K562 (cell line): ENCODE data around the gene TAAR1. TPM values are rescaled to one million over a fixed set of nuclear protein-coding genes. Genes with fewer than 3 reads are reported as not detected.

Experiments
- ATAC-seq: fragments of 200-7000 bp; cut with Tn5 transposase; 3 replicates; pipeline ENCODE4 v1.9.1; 2020; ENCODE audit warnings: moderate library complexity
- BruUV-seq: library from RNA; stranded (reverse); fragments of 400-500 nt; replicated peaks from 2 replicates; lab custom pipeline; 2021; lab: Mats Ljungman, UMichigan
- CTCF ChIA-PET: fragments of 300-600 bp; formaldehyde crosslinking; extraction: SDS; loops from one replicate; lab custom pipeline; 2021; ENCODE audit warnings: low intra/inter-chr PET ratio; lab: Yijun Ruan, JAX
- POLR2A ChIA-PET: fragments of 300-600, 350-650 bp; sonication (Branson Sonifier 250); formaldehyde crosslinking; extraction: SDS; loops from one replicate; lab custom pipeline; 2021; ENCODE audit warnings: antibody characterized with exemption, inconsistent platforms; lab: Yijun Ruan, JAX
- DNase-seq, 4 experiments: peaks; one replicate each; pipeline versions ENCODE4 v3.0.0 to v3.0.0-alpha.2; 2011 to 2018; ENCODE audit warnings: low spot score in 3 of 4, mixed read lengths in 3 of 4; ENCODE audit errors: extremely low read depth in 1 of 4
- FAIRE-seq: peaks from 2 replicates; lab custom pipeline; 2011; peaks lifted over from hg19 to GRCh38; lab: Jason Lieb, UNC
- H2AFZ ChIP-seq: 2 replicates; pipeline ENCODE4 v1.6.0; 2011; ENCODE audit warnings: low read depth, low read length, control low read depth, inconsistent platforms
- H3K27ac ChIP-seq: fragments of 200-600 bp; 3 replicates; pipeline ENCODE4 v1.8.0; 2011; ENCODE audit warnings: low read depth, mild to moderate bottlenecking, control low read depth, inconsistent platforms, low read length, moderate library complexity, mixed read lengths; ENCODE audit errors: extremely low read depth
- H3K27me3 ChIP-seq, 2 experiments: fragments of 300-600 bp in 1 of 2; 2 replicates in 1 of 2; 3 replicates in 1 of 2; pipeline versions ENCODE4 v1.6.0 to v1.8.0; 2011; ENCODE audit warnings: inconsistent platforms in 2 of 2, low read length in 2 of 2, mild to moderate bottlenecking in 1 of 2, mixed read lengths in 1 of 2, moderate library complexity in 1 of 2; ENCODE audit not compliant: control insufficient read depth in 2 of 2, insufficient read depth in 2 of 2
- H3K36me3 ChIP-seq: fragments of 300-600 bp; 3 replicates; pipeline ENCODE4 v1.8.0; 2011; ENCODE audit warnings: mild to moderate bottlenecking, low read length, inconsistent platforms; ENCODE audit not compliant: control insufficient read depth, insufficient read depth
- H3K4me1 ChIP-seq, 2 experiments: fragments of 200-600 bp in 1 of 2; replicated peaks in 1 of 2; 2 replicates in 1 of 2; 3 replicates in 1 of 2; pipeline versions ENCODE4 v1.5.1 to v1.8.0; 2011; ENCODE audit warnings: inconsistent platforms in 2 of 2, low read length in 2 of 2, mild to moderate bottlenecking in 1 of 2, mixed read lengths in 1 of 2, moderate library complexity in 1 of 2; ENCODE audit not compliant: control insufficient read depth in 2 of 2, insufficient read depth in 2 of 2
- H3K4me2 ChIP-seq: 2 replicates; pipeline ENCODE4 v1.6.1; 2011; ENCODE audit warnings: low read length, control low read depth, inconsistent platforms, mixed read lengths; ENCODE audit not compliant: insufficient read depth
- H3K4me3 ChIP-seq: fragments of 200-600 bp; sonication (generic), shearing (Covaris generic); 2 replicates; pipeline ENCODE4 v1.5.1; 2016; ENCODE audit warnings: control low read depth, inconsistent platforms
- H3K79me2 ChIP-seq: fragments of 200-600 bp; 3 replicates; pipeline ENCODE4 v1.8.0; 2011; ENCODE audit warnings: low read length, inconsistent platforms; ENCODE audit not compliant: control insufficient read depth, insufficient read depth
- H3K9ac ChIP-seq, 2 experiments: 2 replicates each; pipeline versions ENCODE4 v1.6.0 to v1.6.1; 2011; ENCODE audit warnings: low read depth in 2 of 2, low read length in 2 of 2, control low read depth in 1 of 2, inconsistent platforms in 1 of 2, mild to moderate bottlenecking in 1 of 2, mixed read lengths in 1 of 2; ENCODE audit not compliant: insufficient read depth in 1 of 2
- H3K9me1 ChIP-seq: one replicate; pipeline ENCODE4 v1.6.0; 2011; ENCODE audit warnings: inconsistent platforms, mild to moderate bottlenecking, low read length, moderate library complexity; ENCODE audit not compliant: control insufficient read depth, insufficient read depth
- H3K9me3 ChIP-seq: replicated peaks from 2 replicates; pipeline ENCODE4 v1.5.1; 2011; ENCODE audit warnings: low read depth, low read length, inconsistent platforms; ENCODE audit not compliant: control insufficient read depth, insufficient read depth
- H4K20me1 ChIP-seq: replicated peaks from 2 replicates; pipeline ENCODE4 v1.6.1; 2011; ENCODE audit warnings: low read length, inconsistent platforms, mixed read lengths; ENCODE audit not compliant: control insufficient read depth, insufficient read depth
- HOXB6 ChIP-seq: fragments of 250-450 bp; sonication (Bioruptor Pico); IDR thresholded peaks from 2 replicates; pipeline ENCODE4 v1.5.1; 2022; ENCODE audit warnings: mild to moderate bottlenecking, borderline replicate concordance
- ILK ChIP-seq: fragments of 450-650 bp; IDR thresholded peaks from 2 replicates; pipeline ENCODE4 v1.6.1; 2016; ENCODE audit warnings: missing genetic modification characterization, low read depth, mild to moderate bottlenecking, missing compliant biosample characterization, moderate library complexity, borderline replicate concordance
- KLF13 ChIP-seq: fragments of 450-650 bp; IDR thresholded peaks from 2 replicates; pipeline ENCODE4 v1.6.1; 2016; ENCODE audit warnings: missing genetic modification characterization, low read depth, mild to moderate bottlenecking, missing compliant biosample characterization, moderate library complexity, borderline replicate concordance
- MCM3 ChIP-seq: fragments of 450-650 bp; IDR thresholded peaks from 2 replicates; pipeline ENCODE4 v1.6.1; 2016
- MTA2 ChIP-seq: fragments of 450-650 bp; IDR thresholded peaks from 2 replicates; pipeline ENCODE4 v1.6.1; 2016; ENCODE audit warnings: low read depth
- NR4A1 ChIP-seq, 2 experiments: fragments of 250-450 bp in 1 of 2; fragments of 450-650 bp in 1 of 2; sonication (Bioruptor Pico) in 1 of 2; IDR thresholded peaks; 2 replicates each; pipeline versions ENCODE4 v1.4.0 to v1.6.1; 2016 to 2020; ENCODE audit warnings: mild to moderate bottlenecking in 2 of 2, missing compliant biosample characterization in 1 of 2, missing genetic modification characterization in 1 of 2, moderate library complexity in 1 of 2
- RBFOX2 ChIP-seq: fragments of 200-400 bp; formaldehyde crosslinking; IDR thresholded peaks from 2 replicates; pipeline ENCODE4 v1.6.1; 2017; ENCODE audit warnings: low read depth, mild to moderate bottlenecking, low read length, moderate library complexity
- SNIP1 ChIP-seq: fragments of 450-650 bp; IDR thresholded peaks from 2 replicates; pipeline ENCODE4 v1.7.1; 2017; ENCODE audit warnings: low read depth, mild to moderate bottlenecking
- ZNF507 ChIP-seq: conservative IDR thresholded peaks from 2 replicates; pipeline ENCODE4 v1.6.1; 2017; ENCODE audit warnings: missing genetic modification characterization, missing compliant biosample characterization
- ZNF830 ChIP-seq: fragments of 250-450 bp; sonication (Bioruptor Pico); IDR thresholded peaks from 2 replicates; pipeline ENCODE4 v1.5.0; 2021; ENCODE audit warnings: mild to moderate bottlenecking
- WGBS: fragments of 100-300 bp; shearing (Covaris generic); methylation state at CpG from one replicate; pipeline ENCODE4 v1.1.6; 2016; ENCODE audit warnings: low coverage, mixed read lengths; ENCODE audit not compliant: insufficient coverage; ENCODE audit errors: missing lambda C conversion rate; 5-methylcytosine and 5-hydroxymethylcytosine counted together
- in situ Hi-C: fragments of 300-500 bp; cut with MboI; formaldehyde crosslinking; loops from 4 replicates; pipeline ENCODE4 v1.15.0; 2018; ENCODE audit warnings: inconsistent platforms, mixed read lengths
- intact Hi-C: fragments of 100-400 bp; cut with micrococcal nuclease; formaldehyde crosslinking; loops from 2 replicates; pipeline ENCODE4 v1.14.2; 2022
- polyA plus RNA-seq, 8 experiments: library from polyadenylated mRNA; depleted of rRNA in 4 of 8; stranded (reverse) in 5 of 8; unstranded in 3 of 8; fragments of >200 nt; fragmentation: Nextera tagmentation in 2 of 8; fragmentation: Illumina TruSeq in 1 of 8; extraction: Ambion mirVana in 2 of 8; extraction: Trizol in 1 of 8; gene quantifications; 2 replicates each; pipeline versions ENCODE4 v1.2.1 to v1.2.3, GENCODE V29; 2011 to 2014; ENCODE audit warnings: inconsistent platforms in 1 of 8, missing spikeins in 1 of 8
- total RNA-seq, 7 experiments: library from RNA; depleted of rRNA in 6 of 7; stranded (reverse); fragments of >200 nt in 6 of 7; fragmentation: Illumina TruSeq in 2 of 7; extraction: Trizol in 2 of 7; gene quantifications; 2 replicates each; pipeline versions ENCODE4 v1.2.1 to v1.2.3, GENCODE V29; 2011 to 2021; ENCODE audit warnings: low replicate concordance in 1 of 7

The TAAR1 gene
- total and polyA plus RNA-seq, 9 of the 15 experiments (the other 6 are each of a cell fraction or from before 2014, with no cell fraction given): not detected

GRCh38 chr6:132616677-132617076 is 42.3 kb downstream of the TAAR1 start:
- intact Hi-C loops (no loop called here), in situ Hi-C loops (no loop called here)
- no peaks in the 10 kb centered on the region for H3K4me1 ChIP-seq
- H2AFZ ChIP-seq: no peak overlapping the region
- H3K27me3 ChIP-seq: no peaks in the 10 kb centered on the region
- no peaks in the 10 kb centered on the region for H3K79me2 ChIP-seq
- H3K4me2 ChIP-seq: no peak overlapping the region
- H3K9ac ChIP-seq: no peak overlapping the region
- no peaks in the 10 kb centered on the region for H4K20me1 ChIP-seq
- H3K4me3 ChIP-seq: no peak overlapping the region
- no peak overlapping the region for H3K27ac ChIP-seq
- no peak for DNase-seq
- TF ChIP-seq MTA2 (no peak), ZNF830 (no peak), ZNF507 (tag) (no peak), RBFOX2 (no peak), MCM3 (no peak), KLF13 (tag) (no peak), SNIP1 (no peak), ILK (no peak), HOXB6 (CRISPR knock-in tag) (no peak), NR4A1 (CRISPR knock-in tag; IDR thresholded peaks at IDR 0.05) (no peak), NR4A1 (tag; IDR thresholded peaks at IDR 0.05) (no peak)
- H3K36me3 ChIP-seq: no peaks in the 10 kb centered on the region
- no peaks in the 10 kb centered on the region for H3K9me3 ChIP-seq
- ChIA-PET CTCF (no interaction called here), POLR2A (no interaction called here)
- 0% methylated on average over 1 of the region's 1 CpG for WGBS
- no peak for FAIRE-seq
- ATAC-seq: no peak
- H3K9me1 ChIP-seq: no peaks in the 10 kb centered on the region
- no TSS peak for BruUV-seq
